HG03280 (cell line): ENCODE results near the gene EXOC2.

Source experiments
- ATAC-seq: cut with Tn5 transposase; IDR thresholded peaks from one replicate; pipeline ENCODE4 v1.9.1; 2021; ENCODE audit warnings: mild to moderate bottlenecking, moderate library complexity; ENCODE audit not compliant: unreplicated experiment

EXOC2 gene

DNA sequence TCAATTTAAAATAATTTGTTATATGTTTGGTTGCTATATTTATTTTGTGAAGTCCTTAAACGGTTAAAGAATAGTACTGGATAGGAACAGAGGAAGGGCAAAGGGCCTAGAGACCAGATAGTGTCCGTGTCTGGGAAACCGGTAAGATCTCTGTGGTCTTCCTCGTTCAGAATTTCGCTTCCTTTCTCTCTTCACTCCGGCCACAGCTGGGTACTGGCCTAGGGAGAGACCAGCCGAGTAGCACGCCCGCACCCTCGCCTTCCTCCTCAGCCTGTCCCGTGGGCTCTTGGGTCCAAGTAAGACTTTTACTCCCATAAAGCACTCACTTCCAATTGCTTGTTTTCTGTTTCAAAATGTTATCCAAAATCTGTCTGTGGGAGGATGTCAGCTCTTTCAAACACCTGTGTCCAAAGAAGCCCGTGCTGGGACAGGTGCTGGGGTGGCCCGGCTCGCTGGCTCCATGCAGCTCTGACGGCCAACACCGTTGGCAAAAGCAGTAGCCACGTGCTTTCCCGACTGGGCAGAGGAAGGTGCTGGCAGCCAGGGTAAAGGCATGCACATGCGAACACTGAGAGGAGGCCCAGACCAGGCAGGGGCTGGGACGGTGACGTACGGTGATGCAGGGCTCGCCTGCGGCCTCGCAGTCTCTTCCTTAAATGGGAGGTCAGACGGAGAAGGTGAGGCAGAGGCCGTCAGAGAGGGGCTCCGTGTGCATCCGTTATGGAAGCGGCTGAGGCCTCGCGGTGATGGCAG, 189.2 kb downstream of the EXOC2 start:
- ATAC-seq, result no peak

DNA sequence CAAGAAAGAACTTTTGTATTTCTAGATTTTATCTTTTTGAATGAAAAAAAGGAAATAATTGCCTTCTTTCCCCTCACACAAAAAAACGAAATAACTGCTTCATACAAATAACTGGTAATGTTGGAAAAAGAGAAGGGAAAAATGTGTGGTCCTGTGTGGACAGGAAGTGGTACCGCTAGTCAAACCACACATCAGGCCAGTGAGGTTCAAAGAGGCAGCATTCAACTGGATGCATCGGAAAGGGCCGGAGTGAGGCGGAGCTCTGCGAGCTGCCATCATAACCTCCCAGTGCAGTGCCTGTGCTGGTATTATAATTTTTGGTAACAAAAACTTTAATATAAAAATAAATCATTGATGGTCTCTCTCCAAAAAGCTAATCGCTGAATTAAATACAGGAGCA, 190.2 kb downstream of the EXOC2 start:
- no peak for ATAC-seq

DNA sequence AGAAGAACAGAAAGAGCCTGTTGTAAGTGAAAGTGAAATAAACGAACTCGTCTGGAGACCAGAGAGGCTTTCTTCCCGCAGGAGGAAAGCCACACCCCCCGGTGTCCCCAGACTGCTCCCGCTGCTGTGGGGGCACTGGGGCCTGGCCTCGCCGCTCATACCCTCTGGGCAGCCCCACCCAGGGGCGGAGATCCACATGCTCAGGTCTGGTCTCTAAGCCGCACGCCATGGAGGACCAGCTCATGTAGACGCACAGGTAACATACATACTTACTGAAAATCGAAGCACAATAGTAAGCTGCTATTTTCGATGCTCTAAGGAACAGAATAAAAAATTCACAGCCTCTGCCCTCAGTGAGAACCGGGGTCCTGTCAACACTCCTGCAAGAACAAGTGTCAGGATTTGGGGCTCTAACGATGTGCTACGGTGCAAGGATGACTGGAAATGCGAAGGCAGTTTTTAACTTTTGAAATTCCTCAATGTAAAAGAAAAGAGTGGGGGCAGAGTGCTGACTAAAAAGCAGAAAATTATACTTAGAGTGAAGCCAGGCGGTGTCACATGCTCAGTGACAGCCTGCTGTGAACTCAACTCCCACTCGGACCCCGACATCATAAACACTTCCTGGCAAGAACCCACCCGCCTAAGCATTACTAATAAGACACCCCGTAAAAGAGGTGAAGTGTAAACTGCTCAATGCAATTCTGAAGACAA, 190.9 kb downstream of the EXOC2 start:
- ATAC-seq, result no peak

DNA sequence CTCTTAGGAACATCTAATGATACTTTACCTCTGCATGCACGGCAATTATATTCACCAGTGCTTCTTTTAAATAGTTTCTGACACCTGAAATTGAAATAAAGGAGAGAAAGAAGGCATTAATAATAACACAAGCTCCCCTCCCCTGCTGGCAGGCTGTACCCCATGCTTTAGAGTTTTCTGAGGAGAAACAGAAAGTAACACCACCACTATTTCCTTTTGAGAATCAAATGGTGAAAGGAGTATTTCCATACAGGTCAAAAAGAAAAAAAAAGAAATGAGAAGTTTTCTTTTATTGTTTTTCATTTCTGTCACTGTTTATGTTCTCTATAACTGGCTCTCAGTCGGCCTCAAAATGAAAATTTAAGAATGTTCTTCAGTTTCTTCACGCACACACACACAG, 193.3 kb downstream of the EXOC2 start:
- ATAC-seq, result no peak

DNA sequence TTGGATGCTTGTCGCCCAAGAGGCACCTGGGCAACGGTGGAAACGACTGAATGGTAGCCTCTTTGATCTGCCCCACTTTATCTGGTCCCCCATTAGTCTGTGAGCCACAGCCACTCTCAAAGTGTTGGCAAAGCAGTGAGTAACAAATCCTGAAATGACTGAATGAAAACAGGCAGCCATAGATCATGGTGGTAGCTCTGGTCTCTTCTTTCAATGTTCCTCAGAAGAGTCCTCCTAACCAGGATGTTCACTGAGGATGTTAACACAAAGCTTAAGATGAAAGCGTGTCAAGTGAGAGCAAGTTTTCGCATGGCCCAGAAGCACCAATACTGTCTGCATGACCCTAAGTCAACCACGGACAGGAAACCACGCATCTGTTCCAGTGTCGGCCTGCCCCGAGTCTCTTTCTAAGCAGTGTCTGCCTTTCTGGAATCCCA, 194.1 kb downstream of the EXOC2 start:
- peak; percentile 65 for ATAC-seq

DNA sequence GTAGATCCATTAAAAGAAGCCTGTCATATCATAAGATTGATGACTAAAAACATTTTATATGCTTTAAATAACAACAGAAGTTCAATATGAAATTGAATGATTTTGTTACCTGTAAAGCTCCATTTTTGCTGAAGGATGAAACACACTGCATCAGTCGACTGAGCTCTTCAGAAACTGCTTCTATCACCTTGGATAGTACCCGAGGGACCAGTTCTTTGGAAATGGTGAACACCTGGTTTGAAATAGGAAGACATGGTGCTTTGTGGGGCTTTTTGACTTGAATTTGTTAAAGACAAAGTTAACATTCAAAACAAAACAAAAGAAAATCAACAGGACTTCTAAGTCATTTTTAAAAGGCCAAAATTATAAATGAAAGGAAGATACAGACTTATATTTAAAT, 195.7 kb downstream of the EXOC2 start:
- ATAC-seq, result no peak

DNA sequence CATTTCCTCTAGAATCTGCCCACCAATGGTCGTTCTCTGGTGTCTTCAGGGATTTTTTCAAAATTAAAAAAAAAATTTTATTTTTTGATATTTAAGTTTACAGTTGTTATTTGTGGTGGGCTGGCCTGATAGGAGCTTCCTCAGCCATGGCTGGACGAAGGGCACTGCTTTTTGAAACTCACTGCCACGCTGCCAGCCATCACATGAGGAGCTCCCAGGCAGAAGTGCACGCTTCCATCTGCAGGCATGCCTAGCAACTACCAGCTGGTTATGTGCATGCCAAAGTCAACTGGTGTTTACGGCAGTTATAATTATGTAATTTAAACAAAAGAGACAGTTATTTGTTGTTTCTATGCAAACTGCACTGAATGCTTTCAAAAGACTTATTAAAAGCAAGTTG, 196.3 kb downstream of the EXOC2 start:
- no peak for ATAC-seq

DNA sequence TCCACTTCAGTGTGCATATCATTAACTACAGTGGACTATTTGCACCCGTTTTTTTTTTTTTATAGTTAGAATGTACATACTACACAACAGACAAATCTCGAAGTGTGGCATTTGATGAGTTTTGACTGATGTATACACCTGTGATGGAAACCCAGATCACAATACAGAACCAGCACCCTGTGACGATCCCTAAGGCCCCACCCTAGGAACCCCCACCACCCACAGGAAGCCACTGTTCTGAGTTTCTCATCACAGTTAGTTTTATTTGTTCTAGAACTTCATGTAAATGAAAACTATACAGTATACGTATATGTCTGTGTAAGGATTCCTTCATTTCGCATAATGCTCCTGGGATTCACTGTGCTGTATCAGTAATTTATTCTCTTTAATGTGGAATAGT, 198.5 kb downstream of the EXOC2 start:
- no peak for ATAC-seq

DNA sequence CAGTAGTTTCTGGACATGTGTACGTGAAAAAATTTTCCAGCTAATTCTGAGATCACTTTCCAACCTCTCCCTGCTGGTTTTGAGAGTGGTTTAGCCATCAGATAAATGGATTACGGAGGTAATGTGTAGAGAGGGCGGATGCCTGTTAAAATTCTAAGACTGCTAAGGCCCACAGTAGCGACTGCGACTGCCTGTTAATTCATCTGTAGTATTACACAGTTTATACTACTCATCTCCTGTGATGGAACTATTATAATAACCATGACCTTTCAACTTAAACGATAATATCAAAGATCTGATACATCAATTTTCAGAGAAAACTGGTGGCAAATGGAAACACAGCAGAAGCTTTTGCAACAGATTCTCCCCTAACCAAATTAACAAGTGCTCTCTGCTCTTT, 199.1 kb downstream of the EXOC2 start:
- no peak for ATAC-seq

DNA sequence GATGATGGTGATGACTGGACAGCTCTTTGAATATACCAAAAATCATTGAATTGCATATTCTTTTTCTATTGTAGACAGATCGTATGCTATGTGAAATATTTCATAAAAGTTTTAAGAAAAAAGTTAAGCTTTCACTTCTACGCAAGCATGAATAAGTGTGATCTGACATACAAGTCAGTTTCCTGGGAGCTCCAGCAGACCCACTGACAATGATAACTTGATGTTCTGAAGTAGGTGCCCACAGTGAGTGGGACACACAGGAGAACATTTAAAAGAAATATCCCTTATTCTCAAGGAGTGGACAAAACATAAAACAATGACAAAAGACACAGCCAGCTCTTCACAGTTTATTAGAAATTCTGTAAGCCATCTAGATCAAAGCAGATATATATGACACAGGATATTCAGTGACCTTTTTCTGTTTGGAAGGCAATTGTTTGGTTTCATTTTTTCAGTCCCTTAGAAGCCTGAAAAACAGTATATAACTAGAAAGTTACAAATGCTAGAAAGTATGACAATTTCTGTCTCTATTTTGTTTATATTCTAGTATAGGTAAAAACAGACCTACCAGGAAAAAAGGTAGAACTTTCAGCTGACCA, 200.0 kb downstream of the EXOC2 start:
- no peak for ATAC-seq

DNA sequence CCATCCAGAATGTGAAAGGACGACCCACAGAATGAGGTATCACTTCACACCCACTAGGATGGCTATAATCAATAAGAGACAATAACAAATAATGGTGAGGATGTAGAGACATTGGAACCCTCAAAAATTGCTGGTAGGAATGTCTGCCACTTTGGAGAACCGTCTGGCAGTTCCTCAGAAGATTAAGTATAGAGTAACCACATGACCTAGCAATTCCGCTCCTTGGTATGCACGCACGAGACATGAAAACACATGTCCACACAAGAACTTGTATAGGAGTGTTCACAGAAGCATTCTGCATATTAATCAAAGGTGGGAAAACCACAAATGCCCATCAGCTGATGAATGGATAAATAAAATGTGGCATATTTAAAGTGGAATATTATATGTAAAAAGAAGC, 200.8 kb downstream of the EXOC2 start:
- ATAC-seq, result no peak

DNA sequence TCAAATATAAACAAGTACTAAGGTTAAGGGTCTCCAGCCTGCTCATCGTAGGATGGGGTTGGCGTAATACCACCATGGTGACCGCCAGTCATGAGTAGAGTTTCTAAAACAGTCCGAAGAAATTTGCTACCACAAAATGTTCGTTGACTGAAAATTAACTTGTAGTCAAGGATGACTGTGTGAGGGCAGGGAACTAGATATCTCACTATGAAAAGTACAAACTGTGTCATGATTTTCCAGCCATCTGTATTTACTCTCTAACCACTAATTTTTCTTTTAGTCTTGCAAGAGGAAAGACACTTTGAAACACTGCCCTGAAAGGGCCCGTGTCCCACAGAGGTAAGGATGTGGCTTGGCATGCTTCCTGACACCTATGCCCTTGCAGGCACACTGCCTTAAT, 201.7 kb downstream of the EXOC2 start:
- no peak for ATAC-seq

DNA sequence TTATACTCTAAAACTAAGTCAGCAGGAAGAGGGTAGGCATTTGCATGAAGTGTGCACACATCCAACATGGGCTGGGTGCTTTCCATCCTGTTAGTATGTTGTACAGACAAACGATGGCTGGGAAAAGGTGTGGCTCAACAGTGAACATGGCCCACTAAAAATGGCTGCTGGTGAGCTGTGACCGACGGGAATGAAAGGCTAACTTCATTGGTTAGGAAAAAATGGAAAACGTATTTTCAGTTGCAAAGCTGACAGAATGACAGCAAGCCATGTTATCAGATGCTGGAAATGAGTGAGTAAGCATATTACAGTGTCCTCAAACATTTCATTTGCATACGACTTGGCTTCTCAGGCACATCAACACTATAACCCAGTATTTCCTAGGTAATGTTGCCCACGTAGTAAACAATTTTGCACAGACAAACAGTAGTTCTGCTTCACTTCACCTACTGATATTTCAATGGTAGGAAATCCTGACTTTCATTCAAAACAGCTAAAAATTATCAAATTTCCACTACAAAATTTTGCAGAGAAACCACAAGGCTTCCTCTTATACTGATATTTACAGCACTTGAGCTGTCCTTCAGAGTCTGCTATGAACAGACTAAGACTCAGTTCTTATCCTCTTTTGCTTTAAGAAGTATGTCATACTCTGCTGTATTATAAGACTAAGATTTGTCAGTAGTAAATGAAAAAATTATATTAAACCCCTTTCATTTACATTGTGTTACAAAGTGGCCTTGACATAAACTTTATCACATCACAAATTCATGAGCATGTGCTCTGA, 202.5 kb downstream of the EXOC2 start:
- no peak for ATAC-seq

DNA sequence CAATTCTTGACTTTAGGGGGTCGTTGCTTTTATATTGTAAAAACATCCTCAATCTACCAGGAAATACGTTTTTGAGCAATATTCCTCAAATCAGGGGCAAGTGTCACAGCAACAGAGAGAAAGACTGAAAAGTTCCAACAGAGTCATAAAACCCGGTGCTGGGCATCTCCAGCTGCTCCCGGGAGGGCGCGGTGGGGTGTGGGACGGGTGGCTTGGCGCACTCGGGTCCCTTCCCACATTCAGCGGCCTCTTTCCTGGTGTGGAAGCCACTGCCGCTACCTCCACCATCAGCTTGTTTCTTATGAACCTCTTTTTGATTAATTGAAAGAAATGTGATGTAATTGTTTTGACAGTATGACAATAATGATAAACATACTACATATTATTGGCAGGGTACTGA, 203.2 kb downstream of the EXOC2 start:
- ATAC-seq, result no peak

DNA sequence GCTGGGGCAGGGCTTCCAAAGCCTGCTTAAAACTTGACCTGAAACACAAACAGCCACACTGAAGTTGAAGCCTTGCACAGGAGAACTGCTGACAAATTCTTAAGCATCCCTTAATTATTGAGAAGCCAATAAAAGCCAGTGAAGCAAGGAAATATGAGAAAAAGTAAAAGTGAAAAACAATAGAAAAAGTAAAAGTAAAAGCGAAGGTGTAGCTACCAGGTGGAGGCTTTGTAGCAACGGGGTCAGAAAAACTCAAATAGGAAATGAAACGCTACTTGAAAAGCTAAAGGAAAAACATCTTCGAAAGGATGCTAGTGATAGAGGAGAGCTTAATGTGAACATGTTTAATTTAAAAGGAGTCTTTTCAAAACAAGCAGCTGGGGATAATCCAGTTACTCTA, 203.9 kb downstream of the EXOC2 start:
- no peak for ATAC-seq

DNA sequence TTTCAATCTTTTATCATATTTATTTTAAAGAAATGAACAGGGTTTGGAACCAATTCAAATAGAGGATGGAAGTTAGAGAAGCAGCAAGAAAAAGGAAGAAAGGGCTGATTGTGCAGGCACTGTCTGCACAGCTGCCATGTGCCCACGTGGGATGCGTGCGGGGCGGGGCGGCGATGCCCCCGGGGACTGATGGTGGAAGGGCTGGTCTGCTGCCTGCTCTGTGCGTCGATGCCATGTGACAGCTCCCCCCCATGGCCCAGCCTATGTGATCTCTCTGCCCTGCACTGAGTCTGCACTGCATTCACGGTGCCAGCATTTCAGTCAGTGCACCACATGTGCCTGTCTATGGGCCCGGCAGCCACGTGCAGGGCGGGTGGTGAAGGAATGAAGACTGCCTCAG, 205.0 kb downstream of the EXOC2 start:
- no peak for ATAC-seq

DNA sequence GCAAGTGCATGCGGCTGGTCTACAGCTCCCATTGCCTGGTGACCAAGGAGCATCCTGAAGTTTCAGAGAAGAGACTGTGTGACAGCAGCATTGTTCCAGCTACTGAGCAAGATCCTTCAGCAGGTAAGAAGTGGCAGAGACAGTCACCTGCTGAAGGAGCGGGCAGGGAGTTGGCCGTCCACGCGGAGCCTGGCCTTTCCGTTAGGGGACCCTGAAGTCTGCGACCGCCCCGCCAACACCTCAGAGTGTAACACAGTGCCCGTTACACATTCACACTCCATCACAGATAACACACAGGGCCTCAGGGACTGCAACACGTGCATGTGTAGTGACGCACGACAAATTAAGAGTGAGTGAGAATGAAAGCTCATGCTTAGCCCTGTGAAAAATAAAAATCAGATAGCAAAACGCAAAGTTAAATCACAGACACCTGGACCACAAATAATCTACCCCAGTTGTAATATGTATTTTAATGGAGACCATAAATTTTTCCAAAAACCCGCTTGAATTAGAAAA, 207.2 kb downstream of the EXOC2 start:
- ATAC-seq, result no peak

DNA sequence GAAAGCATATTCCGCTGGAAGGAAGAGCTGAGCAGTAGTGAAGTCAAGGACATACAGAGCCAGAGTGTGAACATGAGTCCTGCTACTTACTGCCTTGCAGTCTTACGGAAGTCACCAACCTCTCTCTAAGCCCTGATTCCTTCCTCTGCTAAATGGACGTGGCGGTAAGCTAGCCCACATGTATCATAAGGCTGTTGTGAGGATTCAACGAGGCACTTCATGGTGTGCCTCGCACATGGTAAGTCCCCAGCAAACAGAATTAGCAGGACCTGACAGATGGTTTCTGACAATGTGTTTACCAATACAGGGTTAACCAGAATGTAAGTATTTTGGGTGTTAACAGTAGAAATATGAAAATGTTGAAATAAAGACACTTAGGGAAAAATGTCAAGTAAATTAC, 208.2 kb downstream of the EXOC2 start:
- no peak for ATAC-seq

DNA sequence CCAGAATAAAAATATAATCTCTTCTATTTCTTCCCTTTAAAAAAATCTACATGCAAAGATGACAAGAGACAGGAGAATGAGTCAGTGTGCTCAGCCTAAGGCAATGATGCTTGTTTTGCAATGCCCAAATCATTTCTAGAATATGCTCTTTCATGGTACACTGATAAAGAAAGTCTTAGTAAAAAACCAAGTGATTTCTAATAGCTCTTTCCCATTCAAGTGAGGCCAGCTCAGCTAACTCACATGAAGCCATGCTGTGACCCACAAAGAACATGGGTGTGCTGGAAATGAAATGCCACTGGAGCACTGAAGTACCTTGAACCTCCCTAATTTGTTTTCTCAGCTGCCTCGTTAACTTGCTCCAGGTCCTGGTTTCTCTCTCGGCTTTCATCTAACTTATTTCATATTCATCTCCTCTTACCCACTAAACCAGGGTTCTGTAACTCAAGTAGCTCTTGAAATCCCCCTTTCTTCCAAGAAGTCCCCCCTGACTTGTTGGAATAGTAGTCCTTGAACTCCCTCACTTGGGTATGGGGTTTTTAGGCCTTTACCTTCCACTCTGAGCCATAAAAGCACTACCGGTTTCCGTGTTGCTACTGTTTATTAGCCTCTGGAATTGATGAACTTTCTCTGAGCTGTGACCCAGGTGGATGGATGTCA, 208.7 kb downstream of the EXOC2 start:
- no peak for ATAC-seq

DNA sequence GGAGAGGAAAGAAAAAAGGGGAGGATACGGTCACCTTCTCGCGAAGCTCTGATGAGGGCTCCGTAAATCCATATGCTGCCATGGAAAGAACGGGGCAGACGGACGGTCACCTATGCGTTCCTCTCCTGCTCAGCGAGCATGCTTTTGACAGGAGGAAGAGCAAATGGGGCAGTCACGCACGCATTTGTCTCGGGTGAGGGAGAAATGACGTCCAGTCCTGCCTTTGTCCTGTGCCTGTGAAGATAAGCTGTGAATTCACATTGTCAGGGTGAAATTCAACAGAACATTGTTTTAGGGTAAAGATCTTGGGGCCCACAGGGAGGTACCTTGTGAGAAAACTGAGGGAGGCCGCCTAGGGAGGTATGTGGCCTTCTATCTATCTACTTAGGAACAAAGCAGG, 217.6 kb downstream of the EXOC2 start:
- ATAC-seq, result no peak
